Subcutaneous abdominal adipose tissue (tissue), 5 donors: Measurements from ENCODE around the gene OXSR1.
"Not testable (repeated sequence)": the region's sequence is repeated elsewhere in the genome, so short reads cannot be mapped to it uniquely, and the experiment has no call there.

Experiments
- H3K27ac ChIP-seq: one replicate; pipeline ENCODE4 v1.7.0; 2013; ENCODE audit warnings: low read depth, mild to moderate bottlenecking, inconsistent platforms, low read length, moderate library complexity
- H3K27me3 ChIP-seq, 5 donors: one replicate each; pipeline ENCODE4 v1.7.0; 2013; ENCODE audit warnings: low read length in 5 of 5, inconsistent platforms in 1 of 5; ENCODE audit not compliant: control insufficient read depth in 5 of 5, insufficient read depth in 4 of 5
- H3K36me3 ChIP-seq, 5 donors: one replicate each; pipeline ENCODE4 v1.7.0; 2013; ENCODE audit warnings: low read length in 5 of 5; ENCODE audit not compliant: control insufficient read depth in 5 of 5, insufficient read depth in 5 of 5
- H3K4me1 ChIP-seq, 5 donors: one replicate each; pipeline ENCODE4 v1.7.0; 2013; ENCODE audit warnings: low read length in 5 of 5, mild to moderate bottlenecking in 3 of 5, moderate library complexity in 1 of 5; ENCODE audit not compliant: control insufficient read depth in 5 of 5, insufficient read depth in 5 of 5
- H3K4me3 ChIP-seq, 5 donors: one replicate each; pipeline ENCODE4 v1.7.0; 2013; ENCODE audit warnings: low read length in 5 of 5, low read depth in 1 of 5
- H3K9ac ChIP-seq, 5 donors: one replicate each; pipeline ENCODE4 v1.7.0; 2013; ENCODE audit warnings: low read length in 5 of 5, mild to moderate bottlenecking in 4 of 5, moderate library complexity in 3 of 5
- H3K9me3 ChIP-seq, 5 donors: one replicate each; pipeline ENCODE4 v1.7.0; 2013; ENCODE audit warnings: low read length in 5 of 5; ENCODE audit not compliant: control insufficient read depth in 5 of 5
- donor health status: healthy.
- donor health status: healthy.
- donor health status: healthy.
- donor health status: healthy.
- donor health status: healthy.

OXSR1 gene

GRCh38 chr3:38276081-38276916 lies 111.0 kb downstream of the OXSR1 start:
- no peak overlapping the region for H3K9ac ChIP-seq
- no peaks in the 10 kb centered on the region for H3K27me3 ChIP-seq
- H3K4me1 ChIP-seq = no peaks in the 10 kb centered on the region
- no peak overlapping the region for H3K27ac ChIP-seq
- peaks cover 0 to 21% (median 9%) of the 10 kb centered on the region in 5 donors for H3K36me3 ChIP-seq
- H3K9me3 ChIP-seq = no peaks in the 10 kb centered on the region
- no peak overlapping the region for H3K4me3 ChIP-seq

GRCh38 chr3:38276917-38277630 lies 111.7 kb downstream of the OXSR1 start:
- no peaks in the 10 kb centered on the region for H3K27me3 ChIP-seq
- H3K9me3 ChIP-seq = peaks cover 0 to 3% (median 0%) of the 10 kb centered on the region in 5 donors
- H3K9ac ChIP-seq = no peak overlapping the region
- peaks cover 0 to 21% (median 9%) of the 10 kb centered on the region in 5 donors for H3K36me3 ChIP-seq
- no peak overlapping the region for H3K4me3 ChIP-seq
- H3K4me1 ChIP-seq = no peaks in the 10 kb centered on the region
- no peak overlapping the region for H3K27ac ChIP-seq

- no peak overlapping the region for H3K4me3 ChIP-seq
- no peak overlapping the region for H3K9ac ChIP-seq
- H3K27ac ChIP-seq = no peak overlapping the region
- H3K9me3 ChIP-seq = peaks cover 0 to 3% (median 0%) of the 10 kb centered on the region in 5 donors
- H3K36me3 ChIP-seq = peaks cover 0 to 21% (median 9%) of the 10 kb centered on the region in 5 donors
- no peaks in the 10 kb centered on the region for H3K27me3 ChIP-seq
- H3K4me1 ChIP-seq = peaks cover 0 to 8% (median 7%) of the 10 kb centered on the region in 5 donors
Observed at GRCh38 chr3:38278841-38279240, 113.5 kb downstream of the OXSR1 start.

- Histone ChIP-seq H3K9ac (no peak within 1 kb of the TSS), H3K9me3 (peaks cover 0 to 3% (median 0%) of the 10 kb centered on the region in 5 donors), H3K4me1 (peaks cover 2 to 21% (median 20%) of the 10 kb centered on the region in 5 donors), H3K27ac (peak within 1 kb of the TSS; percentile 28), H3K36me3 (peaks cover 0 to 9% (median 4%) of the 10 kb centered on the region in 5 donors), H3K4me3 (no peak within 1 kb of the TSS), H3K27me3 (no peaks in the 10 kb centered on the region)
Observed at GRCh38 chr3:38281895-38282686, 116.8 kb downstream of the OXSR1 start, which contains the start of gene SLC22A14. Gene SLC22A14, plus strand, starts transcription at chr3:38282294. Its CDS starts 23,733 bp downstream, at chr3:38306027.

GRCh38 chr3:38283810-38284755 lies 118.7 kb downstream of the OXSR1 start:
- H3K27ac ChIP-seq = peak overlapping the region; percentile 79
- peaks cover 2 to 23% (median 20%) of the 10 kb centered on the region in 5 donors for H3K4me1 ChIP-seq
- peak overlapping the region in 1 of 5 donors; percentile 41 for H3K9ac ChIP-seq
- H3K27me3 ChIP-seq = no peaks in the 10 kb centered on the region
- H3K9me3 ChIP-seq = peaks cover 0 to 3% (median 0%) of the 10 kb centered on the region in 5 donors
- H3K36me3 ChIP-seq = no peaks in the 10 kb centered on the region
- peak overlapping the region in 1 of 5 donors; percentile 16 for H3K4me3 ChIP-seq

GRCh38 chr3:38284756-38285150 lies 119.4 kb downstream of the OXSR1 start:
- H3K27ac ChIP-seq = peak overlapping the region; percentile 79
- peaks cover 2 to 23% (median 20%) of the 10 kb centered on the region in 5 donors for H3K4me1 ChIP-seq
- H3K9me3 ChIP-seq = peaks cover 0 to 3% (median 0%) of the 10 kb centered on the region in 5 donors
- no peak overlapping the region for H3K4me3 ChIP-seq
- H3K9ac ChIP-seq = no peak overlapping the region
- no peaks in the 10 kb centered on the region for H3K27me3 ChIP-seq
- H3K36me3 ChIP-seq = no peaks in the 10 kb centered on the region

GRCh38 chr3:38289286-38290217 lies 124.2 kb downstream of the OXSR1 start:
- H3K9ac ChIP-seq, H3K9me3 ChIP-seq, H3K36me3 ChIP-seq, H3K27ac ChIP-seq, H3K4me3 ChIP-seq, H3K4me1 ChIP-seq, H3K27me3 ChIP-seq: not testable (repeated sequence)

- not testable (repeated sequence) for H3K36me3 ChIP-seq, H3K27ac ChIP-seq, H3K9ac ChIP-seq, H3K27me3 ChIP-seq, H3K4me1 ChIP-seq, H3K9me3 ChIP-seq, H3K4me3 ChIP-seq
Observed at GRCh38 chr3:38297053-38297452, 131.7 kb downstream of the OXSR1 start.
